Endothelial cell of umbilical vein (primary cell): ENCODE results near the gene TULP4.

ENCODE experiments used
- EZH2 ChIP-seq: IDR thresholded peaks from 2 replicates; pipeline ENCODE4 v1.6.1; 2012; ENCODE audit warnings: borderline replicate concordance, low read depth, mild to moderate bottlenecking, moderate library complexity, low read length, inconsistent platforms; ENCODE audit not compliant: severe bottlenecking
- GATA2 ChIP-seq: IDR thresholded peaks from 2 replicates; pipeline ENCODE4 v1.7.0; 2011; ENCODE audit warnings: low read depth, mild to moderate bottlenecking, moderate library complexity, mixed read lengths, low read length; ENCODE audit not compliant: insufficient read length, insufficient read depth
- JUN ChIP-seq: IDR thresholded peaks from 2 replicates; pipeline ENCODE4 v1.6.1; 2011; ENCODE audit warnings: borderline replicate concordance, low read depth; ENCODE audit not compliant: insufficient read length, insufficient read depth
- MYC ChIP-seq: IDR thresholded peaks from one replicate; pipeline ENCODE4 v1.6.1; 2011; ENCODE audit warnings: mild to moderate bottlenecking, low read depth, low read length
- POLR2A ChIP-seq: IDR thresholded peaks from 2 replicates; pipeline ENCODE4 v1.6.1; 2012; ENCODE audit warnings: low read depth, mild to moderate bottlenecking, control low read depth, low read length
- POLR2AphosphoS5 ChIP-seq: IDR thresholded peaks from 2 replicates; pipeline ENCODE4 v1.6.1; 2012; ENCODE audit warnings: low read depth, mild to moderate bottlenecking, control low read depth, low read length, moderate library complexity; ENCODE audit not compliant: insufficient read depth
- TF ChIP-seq, protein P1 (sequence below), 2 donors: IDR thresholded peaks; 1 replicate in 1 of 2; 2 replicates in 1 of 2; pipeline ENCODE4 v1.5.1; 2011; ENCODE audit warnings: low read length in 2 of 2, mild to moderate bottlenecking in 2 of 2, moderate library complexity in 2 of 2, control low read depth in 1 of 2, inconsistent platforms in 1 of 2, low read depth in 1 of 2; ENCODE audit not compliant: insufficient read depth in 1 of 2; ENCODE audit errors: extremely low read depth in 1 of 2
- TF ChIP-seq, protein P2 (sequence below): IDR thresholded peaks from 2 replicates; pipeline ENCODE4 v1.6.1; 2011; ENCODE audit not compliant: insufficient read depth, insufficient read length

DNA sequence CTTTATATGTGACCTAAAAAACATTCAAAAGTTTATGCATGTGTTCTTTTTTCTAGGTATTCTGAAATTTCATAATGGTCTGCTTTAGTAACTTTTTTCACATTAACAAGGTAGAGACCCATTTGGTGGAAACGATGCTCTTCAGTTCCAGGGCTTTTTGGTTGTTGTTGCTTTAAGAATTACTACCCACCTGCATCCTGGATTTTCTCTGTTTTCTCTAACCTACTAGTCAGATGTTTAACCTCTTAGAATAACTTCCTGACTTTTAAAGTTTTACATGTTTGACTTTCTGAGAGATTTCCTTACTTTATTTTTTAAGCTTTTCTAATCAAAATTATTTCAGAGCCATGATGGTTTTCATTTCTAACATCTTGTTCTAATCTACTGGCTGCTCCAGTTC lies 14.9 kb downstream of the TULP4 start:
- TF ChIP-seq MYC (no peak), EZH2 (no peak), GATA2 (no peak), POLR2AphosphoS5 (no peak), JUN (no peak), POLR2A (no peak)
- TF ChIP-seq, protein P1, sequence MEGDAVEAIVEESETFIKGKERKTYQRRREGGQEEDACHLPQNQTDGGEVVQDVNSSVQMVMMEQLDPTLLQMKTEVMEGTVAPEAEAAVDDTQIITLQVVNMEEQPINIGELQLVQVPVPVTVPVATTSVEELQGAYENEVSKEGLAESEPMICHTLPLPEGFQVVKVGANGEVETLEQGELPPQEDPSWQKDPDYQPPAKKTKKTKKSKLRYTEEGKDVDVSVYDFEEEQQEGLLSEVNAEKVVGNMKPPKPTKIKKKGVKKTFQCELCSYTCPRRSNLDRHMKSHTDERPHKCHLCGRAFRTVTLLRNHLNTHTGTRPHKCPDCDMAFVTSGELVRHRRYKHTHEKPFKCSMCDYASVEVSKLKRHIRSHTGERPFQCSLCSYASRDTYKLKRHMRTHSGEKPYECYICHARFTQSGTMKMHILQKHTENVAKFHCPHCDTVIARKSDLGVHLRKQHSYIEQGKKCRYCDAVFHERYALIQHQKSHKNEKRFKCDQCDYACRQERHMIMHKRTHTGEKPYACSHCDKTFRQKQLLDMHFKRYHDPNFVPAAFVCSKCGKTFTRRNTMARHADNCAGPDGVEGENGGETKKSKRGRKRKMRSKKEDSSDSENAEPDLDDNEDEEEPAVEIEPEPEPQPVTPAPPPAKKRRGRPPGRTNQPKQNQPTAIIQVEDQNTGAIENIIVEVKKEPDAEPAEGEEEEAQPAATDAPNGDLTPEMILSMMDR (IDR thresholded peaks at IDR 0.05; ENCODE audit: extremely low read depth in 1 of 2, insufficient read depth in 1 of 2, low read depth in 1 of 2, low read length in 2 of 2) = no peak
- TF ChIP-seq, protein P2, sequence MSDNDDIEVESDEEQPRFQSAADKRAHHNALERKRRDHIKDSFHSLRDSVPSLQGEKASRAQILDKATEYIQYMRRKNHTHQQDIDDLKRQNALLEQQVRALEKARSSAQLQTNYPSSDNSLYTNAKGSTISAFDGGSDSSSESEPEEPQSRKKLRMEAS = no peak
